IPS DF 19.7 (cell line): ENCODE data around the gene KRT82.
"Not testable (repeated sequence)": the region's sequence is repeated elsewhere in the genome, so short reads cannot be mapped to it uniquely, and the experiment has no call there.

Experiments
- DNase-seq: peaks from one replicate; pipeline ENCODE4 v3.0.0-alpha.2; 2013; ENCODE audit warnings: low read depth, low spot score

Gene KRT82

GRCh38 chr12:52360663-52361271 lies 45.4 kb downstream of the KRT82 start:
- no peak for DNase-seq

- DNase-seq, result no peak
These were observed 46.0 kb downstream of the KRT82 start for GRCh38 chr12:52360106-52360662.

- no peak for DNase-seq
These were observed 46.5 kb downstream of the KRT82 start for GRCh38 chr12:52359621-52360061.

- no peak for DNase-seq
These were observed 47.4 kb downstream of the KRT82 start for GRCh38 chr12:52358575-52359350.

GRCh38 chr12:52356762-52357580 lies 49.2 kb downstream of the KRT82 start:
- DNase-seq, result no peak

GRCh38 chr12:52356031-52356761 lies 49.9 kb downstream of the KRT82 start:
- no peak for DNase-seq

- no peak for DNase-seq
These were observed 51.0 kb downstream of the KRT82 start for GRCh38 chr12:52355176-52355575.

GRCh38 chr12:52354200-52354599 lies 51.9 kb downstream of the KRT82 start:
- no peak for DNase-seq

- no peak for DNase-seq
These were observed 52.4 kb downstream of the KRT82 start for GRCh38 chr12:52353766-52354165.

- no peak for DNase-seq
These were observed 53.2 kb downstream of the KRT82 start for GRCh38 chr12:52352951-52353350.

GRCh38 chr12:52351196-52352059 lies 54.7 kb downstream of the KRT82 start:
- DNase-seq, result no peak

- no peak for DNase-seq
These were observed 55.3 kb downstream of the KRT82 start for GRCh38 chr12:52350786-52351185.

- no peak for DNase-seq
These were observed 56.0 kb downstream of the KRT82 start for GRCh38 chr12:52350021-52350620.

- DNase-seq, result no peak
These were observed 56.9 kb downstream of the KRT82 start for GRCh38 chr12:52349196-52349595.

GRCh38 chr12:52347551-52348510 lies 58.3 kb downstream of the KRT82 start:
- no peak for DNase-seq

- no peak for DNase-seq
These were observed 59.1 kb downstream of the KRT82 start for GRCh38 chr12:52347016-52347415.

GRCh38 chr12:52346593-52346992 lies 59.5 kb downstream of the KRT82 start:
- DNase-seq, result no peak

- not testable (repeated sequence) for DNase-seq
These were observed 61.1 kb downstream of the KRT82 start for GRCh38 chr12:52345041-52345440.

GRCh38 chr12:52344111-52344510 lies 62.0 kb downstream of the KRT82 start:
- DNase-seq, result no peak
